Astrocyte of the cerebellum (primary cell): Measurements from ENCODE around the gene PREP.
A peak's percentile ranks its signal among the peaks of the same experiment; 100 is the strongest.

Source experiments
- DNase-seq: peaks from one replicate; pipeline ENCODE4 v3.0.0-alpha.2; 2011; ENCODE audit warnings: low read depth
- H3K4me3 ChIP-seq: 2 replicates; pipeline ENCODE4 v1.5.1; 2011; ENCODE audit warnings: mild to moderate bottlenecking, low read depth, low read length, moderate library complexity
- CTCF ChIP-seq: IDR thresholded peaks from 2 replicates; pipeline ENCODE4 v1.5.1; 2012; ENCODE audit warnings: low read length, low read depth, moderate library complexity, mild to moderate bottlenecking; ENCODE audit errors: missing control alignments
- in situ Hi-C: cut with HindIII; loops from 2 replicates; pipeline ENCODE4 v1.10.0; 2017; ENCODE audit warnings: low sequenced_read_pairs

Gene PREP

DNA sequence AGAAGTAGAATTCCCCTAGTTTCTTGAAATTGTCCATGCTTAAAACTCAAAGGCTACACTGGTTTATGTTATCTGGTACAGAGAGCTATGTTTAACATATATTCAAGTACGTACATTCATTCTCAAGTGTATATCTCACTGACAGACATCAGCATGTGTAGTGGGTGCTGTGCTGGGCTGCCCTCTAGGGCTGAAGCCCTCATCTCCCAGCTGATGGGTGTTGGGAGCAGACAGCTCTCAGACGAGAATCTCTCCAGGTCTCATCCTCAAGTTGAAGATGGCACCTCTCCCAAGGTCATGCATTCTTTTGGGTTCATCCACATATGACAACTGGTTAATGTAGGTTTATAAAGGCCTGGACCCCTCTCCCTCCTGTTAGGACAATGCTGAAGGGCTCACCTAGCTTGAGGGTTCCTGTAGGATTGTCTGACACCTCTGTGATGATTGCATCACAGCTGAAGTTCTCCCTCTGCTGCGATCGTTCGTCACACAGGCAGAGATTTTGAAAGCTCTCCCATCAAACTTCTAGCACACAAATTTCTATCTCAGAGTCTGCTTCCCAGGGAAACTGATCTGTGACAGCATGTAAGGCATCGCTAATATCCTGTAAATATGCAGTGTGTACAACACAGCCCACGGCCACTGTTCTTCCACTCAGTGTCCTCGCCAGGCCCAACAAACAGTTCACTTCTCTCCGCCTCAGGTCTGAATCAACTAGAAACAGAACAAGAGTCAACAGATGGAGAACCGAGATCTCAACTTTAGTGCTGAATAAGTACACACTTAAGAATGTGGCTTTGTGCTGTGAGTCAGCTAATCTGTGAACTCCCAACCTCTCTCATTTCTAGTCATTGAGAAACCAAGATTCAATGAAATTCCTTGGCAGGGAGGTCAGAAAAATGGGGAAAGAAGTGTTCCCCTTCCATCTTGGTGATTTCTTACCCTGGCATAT lies 43.2 kb downstream of the PREP start:
- peak; percentile 70 for DNase-seq
- in situ Hi-C loops: no loop called here
- TF ChIP-seq CTCF: no peak

DNA sequence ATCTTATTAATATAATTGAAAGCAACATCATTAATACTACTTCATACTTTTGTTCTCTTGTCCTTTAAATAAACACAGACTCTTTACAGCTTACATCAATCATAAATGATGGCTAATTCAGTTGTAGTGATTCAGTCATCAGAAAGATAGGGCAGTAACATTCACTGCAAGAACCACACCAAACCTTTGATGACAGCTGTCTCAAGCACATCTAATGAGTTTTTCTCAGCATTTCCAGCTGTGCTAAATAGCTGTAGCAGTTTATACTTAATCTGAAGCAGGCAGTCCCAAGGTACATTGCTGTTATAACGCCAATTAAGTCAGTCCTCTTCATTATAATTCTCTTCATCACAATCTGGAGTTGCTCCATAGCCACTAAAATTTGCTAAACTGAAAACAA lies 45.7 kb downstream of the PREP start:
- no peak overlapping the region for H3K4me3 ChIP-seq
- in situ Hi-C loops: no loop called here
- no peak for DNase-seq
- no peak for TF ChIP-seq CTCF

More for the DNA sequence above, 43.2 kb downstream of the PREP start:
- no peak overlapping the region for H3K4me3 ChIP-seq

DNA sequence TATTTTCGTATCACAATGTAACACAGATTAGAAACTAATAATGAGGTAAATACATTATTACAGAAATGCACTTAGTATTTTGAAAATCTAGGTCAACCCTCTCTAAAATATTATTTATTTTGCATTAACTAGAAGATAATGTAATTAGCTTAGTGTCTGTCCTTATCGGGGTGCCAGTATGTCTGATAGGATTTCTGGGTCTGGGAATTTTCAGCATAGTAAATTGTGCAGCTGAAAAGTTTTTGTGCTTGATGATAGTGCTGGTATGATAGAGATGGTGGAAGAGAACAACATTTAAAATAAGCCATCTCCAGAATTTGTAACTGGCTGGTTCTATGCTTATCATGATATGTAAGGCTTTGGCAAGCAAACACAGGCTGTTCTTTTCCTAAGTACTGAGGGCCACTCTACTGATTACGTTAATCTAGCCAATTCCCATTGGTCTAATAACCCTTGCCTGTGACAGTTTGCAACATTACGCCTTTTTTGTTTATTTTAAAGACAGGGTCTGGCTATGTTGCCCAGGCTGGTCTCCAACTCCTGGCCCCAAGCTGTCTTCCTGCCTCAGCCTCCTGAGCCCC lies 50.8 kb downstream of the PREP start:
- in situ Hi-C loops: no loop called here
- no peak overlapping the region for H3K4me3 ChIP-seq
- DNase-seq: no peak
- no peak for TF ChIP-seq CTCF

DNA sequence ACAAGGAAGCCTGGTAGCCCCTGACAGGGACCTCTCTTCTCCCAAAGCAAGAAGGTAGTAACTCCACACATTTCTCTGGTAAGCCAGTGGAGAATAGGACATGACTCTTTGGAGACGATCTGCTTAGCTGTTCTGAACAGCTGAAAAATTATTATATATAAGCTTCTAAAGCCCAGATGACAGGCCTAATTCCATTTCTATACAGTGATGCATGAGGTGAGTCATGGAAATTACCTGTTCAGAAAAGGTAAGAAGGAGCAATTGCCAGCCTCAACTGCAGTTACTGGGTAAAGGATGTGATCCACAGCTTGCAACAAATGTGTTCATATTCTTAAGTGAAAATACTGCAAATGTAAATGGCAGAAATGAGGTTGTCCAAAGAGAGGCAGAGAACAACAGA lies 54.0 kb downstream of the PREP start:
- H3K4me3 ChIP-seq: no peak overlapping the region
- no peak for TF ChIP-seq CTCF
- in situ Hi-C loops: no loop called here
- DNase-seq: no peak

- no peak overlapping the region for H3K4me3 ChIP-seq
- in situ Hi-C loops: no loop called here
- no peak for TF ChIP-seq CTCF
- DNase-seq: peak; percentile 39
Measured at GRCh38 chr6:105346052-105346451, 56.8 kb downstream of the PREP start.

DNA sequence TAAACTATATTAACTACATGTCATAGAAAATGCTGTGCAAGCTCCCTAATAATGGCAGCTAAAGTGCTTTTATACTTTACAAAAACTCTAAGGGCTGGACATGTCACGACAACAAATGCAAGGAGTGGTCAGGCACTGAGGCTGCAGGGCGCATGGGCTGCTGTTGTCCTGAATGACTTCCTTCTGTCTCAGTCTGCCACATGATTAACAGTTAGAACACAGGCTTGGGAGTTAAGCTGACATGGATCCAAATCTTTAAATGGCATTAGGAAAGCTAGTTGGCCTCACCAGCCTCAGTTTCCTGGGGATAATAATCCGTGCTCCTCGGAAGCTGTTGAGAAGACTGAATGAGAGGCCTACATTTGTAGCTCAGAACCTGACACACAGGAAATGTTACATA lies 57.4 kb downstream of the PREP start:
- TF ChIP-seq CTCF: no peak
- in situ Hi-C loops: no loop called here
- no peak for DNase-seq
- H3K4me3 ChIP-seq: no peak overlapping the region
